ENCODE results near the gene MAFG.

GRCh38 chr17:81902653-81903414 lies 24.7 kb downstream of the MAFG start:
- TF ChIP-seq POLR2AphosphoS5 (IDR thresholded peaks at IDR 0.05) (no peak), CTCF (IDR thresholded peaks at IDR 0.05) (no peak)

Measured in upper lobe of left lung (tissue), 4 donors.